ENCODE results near the gene TMOD4. TPM values are rescaled to one million over a fixed set of nuclear protein-coding genes. Genes with fewer than 3 reads are reported as not detected.
A peak's percentile ranks its signal among the peaks of the same experiment; 100 is the strongest.

Gene TMOD4
- total and polyA plus RNA-seq, 2 of the 13 experiments (the other 11 are each of a cell fraction or from before 2014, with no cell fraction given) = 0.66 TPM; not detected in 1

- TF ChIP-seq RFXAP (CRISPR knock-in tag; IDR thresholded peaks at IDR 0.05; ENCODE audit: borderline replicate concordance) (peak; percentile 68), HDAC2 (CRISPR knock-in tag; IDR thresholded peaks at IDR 0.05) (peak; percentile 88), ZFP36 (IDR thresholded peaks at IDR 0.05; ENCODE audit: borderline replicate concordance, low read depth, low read length, partially characterized antibody) (no peak), NCOR1 (IDR thresholded peaks at IDR 0.05; ENCODE audit: borderline replicate concordance, low read length) (peak; percentile 39; the same call in 1 of the 2 replicates), RBFOX2 (IDR thresholded peaks at IDR 0.05; ENCODE audit: low read depth, low read length) (peak; percentile 67), GMEB1 (CRISPR knock-in tag; IDR thresholded peaks at IDR 0.05; ENCODE audit: borderline replicate concordance) (no peak; the same call in 1 of the 2 replicates), ATAD3A (CRISPR knock-in tag; IDR thresholded peaks at IDR 0.05) (no peak), ZNF766 (CRISPR knock-in tag; IDR thresholded peaks at IDR 0.05; ENCODE audit: borderline replicate concordance) (0 out of 2 replicates have a peak, but pooled peaks have one; percentile 13), ZBTB1 (CRISPR knock-in tag; IDR thresholded peaks at IDR 0.05; ENCODE audit: borderline replicate concordance) (no peak), BCL3 (CRISPR knock-in tag; IDR thresholded peaks at IDR 0.05) (0 out of 2 replicates have a peak, but pooled peaks have one; percentile 48), ZNF18 (CRISPR knock-in tag; IDR thresholded peaks at IDR 0.05; ENCODE audit: insufficient replicate concordance) (no peak), KMT2A (CRISPR knock-in tag; IDR thresholded peaks at IDR 0.05) (peak; percentile 64), YY1 (IDR thresholded peaks at IDR 0.05; ENCODE audit: insufficient read depth, insufficient replicate concordance, low read depth, low read length) (peak; percentile 86), IKZF4 (CRISPR knock-in tag; IDR thresholded peaks at IDR 0.05; ENCODE audit: borderline replicate concordance, low read depth, not compliant biosample characterization) (peak; percentile 24), KDM1A (CRISPR knock-in tag; IDR thresholded peaks at IDR 0.05) (peak; percentile 61; the same call in 1 of the 2 replicates), ZNF20 (CRISPR knock-in tag; IDR thresholded peaks at IDR 0.05) (no peak), MIXL1 (CRISPR knock-in tag; IDR thresholded peaks at IDR 0.05) (peak; percentile 36; the same call in 1 of the 2 replicates), NKX3-1 (CRISPR knock-in tag; IDR thresholded peaks at IDR 0.05) (no peak), KDM2A (CRISPR knock-in tag; IDR thresholded peaks at IDR 0.05; ENCODE audit: borderline replicate concordance, low read depth) (peak; percentile 22; the same call in 1 of the 2 replicates), NR2F1 (CRISPR knock-in tag; IDR thresholded peaks at IDR 0.05) (peak in 1 of 2 experiments; percentile 3; a peak in 1 of 4 replicates), ZNF280B (CRISPR knock-in tag; IDR thresholded peaks at IDR 0.05; ENCODE audit: borderline replicate concordance) (peak; percentile 60; the same call in 1 of the 2 replicates), TARDBP (CRISPR knock-in tag; IDR thresholded peaks at IDR 0.05) (no peak)
Observed at GRCh38 chr1:151198254-151199127, 22.7 kb upstream of the TMOD4 start, which contains the start of gene PIP5K1A (continued).

Measured in HepG2 (cell line).